Stimulated activated CD4-positive, alpha-beta T cell treated with anti-CD3 and anti-CD28 coated beads, Interleukin-1b, Interleukin-23, amount 100 ng/mL, for 4 hours (primary cell): ENCODE results near the gene ZNF514.

Experiments
- DNase-seq, 2 donors: peaks; one replicate each; pipeline ENCODE4 v3.0.0-alpha.2; 2020; ENCODE audit warnings: low read depth in 2 of 2

The ZNF514 gene

DNA sequence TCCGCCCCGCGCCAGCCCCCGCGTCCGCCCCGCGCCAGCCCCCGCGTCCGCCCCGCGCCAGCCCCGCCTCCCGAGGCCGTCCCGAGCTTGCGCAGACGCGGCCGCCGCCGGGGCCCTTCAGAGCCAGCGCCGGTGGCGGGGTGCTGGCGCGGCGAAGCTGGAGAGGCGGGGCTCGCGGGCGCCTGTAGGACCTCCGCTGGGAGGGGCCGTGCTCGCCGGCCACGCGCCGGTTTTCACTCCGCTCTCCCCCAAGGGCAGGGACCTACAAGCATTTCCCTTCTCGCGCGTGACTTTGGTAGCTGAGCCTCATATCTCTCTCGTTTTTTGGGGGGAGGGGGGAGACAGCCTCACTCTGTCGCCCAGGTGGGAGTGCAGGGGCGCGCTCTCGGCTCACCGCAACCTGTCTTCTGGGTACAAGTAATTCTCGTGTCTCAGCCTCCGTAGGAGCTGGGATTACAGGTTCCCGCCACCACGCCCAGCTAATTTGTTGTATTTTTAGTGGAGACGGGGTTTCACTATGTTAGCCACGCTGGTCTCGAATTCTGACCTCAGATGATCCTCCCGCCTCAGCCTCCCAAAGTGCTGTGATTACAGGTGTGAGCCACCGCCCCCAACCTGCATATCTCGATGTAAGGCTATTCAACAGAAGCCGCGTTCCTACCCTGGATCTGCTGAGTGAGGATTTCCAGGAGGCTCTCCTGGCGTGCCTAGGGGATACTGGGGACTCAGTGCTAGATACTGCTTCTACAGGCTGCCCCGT is at the start of gene ZNF514:
Gene ZNF514, minus strand, starts transcription at position 159 of the 760 bp plus-strand sequence. CDS start 6,595 bp downstream, outside the sequence.
- DNase-seq: peak; percentile 62 to 70

GRCh38 chr2:95208106-95208505 is 48.5 kb upstream of the ZNF514 start:
- no peak for DNase-seq

- DNase-seq: peak; percentile 67 to 79
Observed at GRCh38 chr2:95207111-95207961, 47.7 kb upstream of the ZNF514 start, which contains the start of gene ZNF892. Gene ZNF892, plus strand, starts transcription at chr2:95207521. Its CDS starts 295 bp downstream, at chr2:95207816.

- DNase-seq: no peak
Observed at GRCh38 chr2:95206096-95206495, 46.4 kb upstream of the ZNF514 start.

DNA sequence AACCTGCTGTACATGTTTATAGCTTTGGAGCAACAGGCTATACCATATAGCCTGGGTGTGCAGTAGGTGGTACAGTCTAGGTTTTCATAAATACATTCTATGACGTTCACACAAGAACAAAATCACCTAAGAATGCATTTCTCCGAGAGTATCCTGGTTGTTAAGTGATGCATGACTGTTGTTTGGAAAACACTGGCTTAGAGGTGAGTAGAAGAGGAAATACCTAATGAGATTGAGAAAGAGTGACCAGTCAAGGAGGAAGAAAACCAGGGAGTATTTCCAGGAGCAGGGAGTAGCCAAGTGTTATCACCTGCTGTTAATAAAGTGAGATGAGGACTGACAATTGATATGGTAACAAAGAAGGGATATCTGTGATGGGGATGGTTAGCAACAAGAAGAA is 44.7 kb upstream of the ZNF514 start:
- no peak for DNase-seq

DNA sequence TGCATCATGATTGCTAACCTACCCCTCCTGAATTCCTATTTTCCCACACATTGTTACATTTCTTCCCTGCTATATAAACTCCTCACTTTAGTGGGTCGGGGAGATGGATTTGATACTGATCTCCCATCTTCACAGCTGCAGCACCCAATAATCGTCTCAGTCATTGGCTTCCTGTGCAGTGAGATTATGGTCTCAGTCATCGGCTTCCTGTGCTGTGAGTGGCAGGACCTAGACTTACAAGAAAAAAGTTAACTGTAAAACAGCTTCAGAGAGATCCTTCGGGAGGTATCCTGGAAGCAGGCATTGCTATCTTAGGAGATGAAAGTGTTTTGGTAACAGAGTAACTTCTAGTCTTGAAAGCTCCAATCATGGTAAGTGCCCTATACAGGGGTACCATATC is 44.3 kb upstream of the ZNF514 start:
- DNase-seq: no peak

DNA sequence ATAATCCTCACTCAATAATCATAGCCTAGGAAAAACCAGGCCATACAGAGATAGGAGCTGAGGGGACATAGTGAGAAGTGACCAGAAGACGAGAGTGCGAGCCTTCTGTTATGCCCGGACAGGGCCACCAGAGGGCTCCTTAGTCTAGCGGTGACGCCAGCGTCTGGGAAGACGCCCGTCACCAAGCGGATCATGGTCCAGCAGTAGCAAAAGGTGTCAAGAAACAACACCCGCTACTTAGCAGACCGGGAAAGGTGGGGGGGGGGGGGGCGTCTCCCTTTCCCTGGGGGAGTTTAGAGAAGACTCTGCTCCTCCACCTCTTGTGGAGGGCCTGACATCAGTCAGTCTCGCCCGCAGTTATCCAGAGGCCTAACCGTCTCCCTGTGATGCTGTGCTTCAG is 33.3 kb upstream of the ZNF514 start:
- DNase-seq: peak; percentile 16 to 36

- no peak for DNase-seq
Observed at GRCh38 chr2:95185973-95186372, 26.3 kb upstream of the ZNF514 start.

DNA sequence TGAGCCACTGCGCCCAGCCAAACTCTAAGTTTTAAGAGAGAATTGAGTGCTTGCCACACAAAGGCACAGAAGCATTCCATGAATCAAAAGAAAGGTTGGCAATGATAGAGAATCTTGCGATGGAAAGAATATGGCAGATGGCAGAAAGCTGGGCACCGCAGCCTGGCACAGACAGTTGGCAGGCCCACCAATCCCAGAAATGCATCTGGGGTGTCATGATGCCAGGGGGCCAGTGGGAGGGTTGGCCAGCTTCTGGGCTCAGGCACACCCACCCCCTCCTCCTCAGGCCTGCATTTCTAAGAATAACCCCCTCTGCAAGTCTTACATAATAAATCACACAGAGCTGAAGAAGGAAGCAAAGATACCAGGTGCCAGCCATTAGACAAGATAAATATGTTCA is 25.5 kb upstream of the ZNF514 start:
- no peak for DNase-seq

DNA sequence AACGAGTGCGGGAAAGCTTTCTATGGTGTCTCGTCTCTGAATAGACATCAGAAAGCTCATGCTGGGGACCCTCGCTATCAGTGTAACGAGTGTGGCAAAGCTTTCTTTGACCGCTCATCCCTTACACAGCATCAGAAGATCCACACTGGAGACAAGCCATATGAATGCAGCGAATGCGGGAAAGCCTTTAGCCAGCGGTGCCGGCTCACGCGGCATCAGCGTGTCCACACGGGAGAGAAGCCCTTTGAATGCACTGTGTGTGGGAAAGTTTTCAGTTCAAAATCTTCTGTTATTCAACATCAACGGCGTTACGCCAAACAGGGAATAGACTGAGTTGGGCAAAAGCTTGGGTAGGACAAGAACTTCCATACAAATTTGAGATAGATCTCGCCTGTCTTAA is 22.1 kb upstream of the ZNF514 start:
- no peak for DNase-seq

DNA sequence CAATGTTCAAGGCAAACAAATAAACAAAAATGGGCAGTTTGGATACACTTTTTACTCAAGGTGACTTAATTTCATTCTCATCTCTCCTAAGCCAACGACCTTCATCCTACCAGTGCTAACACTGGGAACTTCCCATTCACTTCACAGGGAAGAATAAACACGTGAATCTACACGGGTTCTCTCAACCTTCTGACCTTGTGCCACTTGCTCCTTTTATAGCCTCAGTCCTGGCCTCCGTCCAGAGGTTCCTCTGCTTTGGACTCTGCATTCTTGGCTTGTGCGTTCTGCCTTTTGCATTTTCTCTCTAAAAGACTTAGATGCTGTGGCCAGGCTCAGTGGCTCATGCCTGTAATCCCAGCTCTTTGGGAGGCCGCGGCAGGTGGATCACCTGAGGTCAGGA is 19.8 kb upstream of the ZNF514 start:
- no peak for DNase-seq

DNA sequence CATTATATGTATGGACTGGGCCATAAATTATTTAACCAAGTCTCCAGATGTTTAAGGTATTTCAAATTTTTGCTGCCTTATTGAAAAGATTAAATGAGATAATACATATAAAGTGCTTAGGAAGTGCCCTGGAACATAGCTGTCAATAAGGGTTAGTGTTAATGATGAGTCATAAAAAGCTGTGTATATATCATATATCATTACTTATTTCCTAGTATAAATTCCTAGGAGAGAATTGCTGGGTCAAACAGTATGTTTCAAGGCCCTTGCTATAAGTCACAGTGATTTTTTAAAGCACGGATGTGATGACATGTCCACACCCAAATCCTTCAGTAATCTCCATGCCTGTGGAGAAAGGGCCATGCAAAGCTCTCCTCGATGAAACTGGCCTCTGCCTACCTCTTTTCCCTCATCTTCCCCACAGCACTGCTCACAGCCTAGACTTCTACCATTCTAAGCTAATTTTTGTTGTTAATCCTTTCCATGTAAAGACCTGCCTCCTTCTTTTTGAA is 14.4 kb upstream of the ZNF514 start:
- no peak for DNase-seq

- no peak for DNase-seq
Observed at GRCh38 chr2:95171902-95172301, 12.3 kb upstream of the ZNF514 start.

DNA sequence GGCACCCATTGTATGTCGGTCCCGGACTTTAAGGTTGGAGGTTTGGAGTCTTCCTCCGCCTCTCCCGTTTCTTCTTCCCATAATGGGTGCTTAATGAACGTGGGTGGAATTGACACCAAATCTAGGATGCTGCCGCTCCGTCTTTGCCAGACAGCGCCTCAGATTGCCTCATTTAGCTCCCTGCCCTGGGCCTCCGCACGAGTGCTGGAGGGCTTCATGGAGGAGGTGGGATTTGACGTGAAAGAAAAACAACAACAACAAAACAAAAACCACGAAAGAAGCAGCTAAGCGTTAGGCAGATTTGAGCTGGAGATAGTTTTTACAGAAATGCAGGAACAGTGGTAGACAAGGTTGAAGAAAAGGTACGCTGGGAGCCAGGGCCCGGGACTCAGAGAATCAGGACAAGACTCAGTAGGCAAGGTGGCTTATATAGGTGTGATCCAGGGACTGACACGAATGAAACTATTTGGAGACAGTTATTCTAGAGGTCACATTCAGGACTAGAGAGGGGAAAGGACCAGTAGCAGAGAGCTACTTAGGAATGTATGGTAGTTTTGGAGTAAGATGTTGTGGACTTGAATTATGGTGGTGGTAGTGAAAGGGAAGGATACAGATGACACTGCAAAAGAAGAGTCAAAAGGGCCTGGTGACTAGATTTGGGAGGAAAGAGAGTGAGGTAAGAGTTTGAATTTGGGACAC is 6.6 kb upstream of the ZNF514 start:
- DNase-seq: no peak

GRCh38 chr2:95165371-95166064 is 5.9 kb upstream of the ZNF514 start, which contains the start of gene ZNF2:
Gene ZNF2, plus strand, starts transcription at chr2:95165809. Its CDS starts 10,418 bp downstream, at chr2:95176227.
- DNase-seq: peak; percentile 94

DNA sequence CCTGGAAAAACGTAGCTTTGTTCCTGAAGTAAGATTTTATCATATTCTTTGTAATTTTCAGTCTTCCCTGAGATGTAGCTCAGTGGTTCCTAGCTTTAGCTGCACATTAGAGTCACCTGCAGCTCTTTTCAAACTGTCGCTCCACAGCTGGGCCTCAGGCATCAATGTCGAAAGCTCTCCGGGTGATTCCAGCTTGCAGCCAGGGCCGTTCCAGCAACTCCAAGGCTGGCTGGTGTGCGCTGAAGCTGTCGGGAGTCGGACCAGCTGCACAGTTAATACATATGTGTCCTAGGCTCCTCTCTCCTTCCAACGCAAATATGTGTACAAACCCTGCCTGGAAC is 5.4 kb upstream of the ZNF514 start:
- no peak for DNase-seq

GRCh38 chr2:95158891-95159619 is 593 bp downstream of the ZNF514 start:
- DNase-seq: peak in 1 of 2 donors; percentile 18

GRCh38 chr2:95158441-95158840 is 1.2 kb downstream of the ZNF514 start:
- DNase-seq: no peak

GRCh38 chr2:95149397-95149984 is 10.2 kb downstream of the ZNF514 start:
- DNase-seq: no peak

GRCh38 chr2:95143838-95144237 is 15.8 kb downstream of the ZNF514 start:
- no peak for DNase-seq
